Neural progenitor cell (in vitro differentiated cells): ENCODE results near the gene NXNL1. TPM values are rescaled to one million over a fixed set of nuclear protein-coding genes. Genes with fewer than 3 reads are reported as not detected.

ENCODE experiments used
- DNase-seq: peaks from one replicate; pipeline ENCODE4 v3.0.0-alpha.2; 2016; ENCODE audit warnings: low spot score
- H2AFZ ChIP-seq: fragments of 200-600 bp; sonication (generic); replicated peaks from 2 replicates; pipeline ENCODE4 v1.6.1; 2016; ENCODE audit warnings: antibody characterized with exemption
- H3F3A ChIP-seq: fragments of 200-600 bp; sonication (generic); 2 replicates; pipeline ENCODE4 v1.6.1; 2016; ENCODE audit warnings: antibody characterized with exemption, low read depth
- H3K27ac ChIP-seq: fragments of 200-600 bp; sonication (generic); 2 replicates; pipeline ENCODE4 v1.5.1; 2016; ENCODE audit warnings: mild to moderate bottlenecking
- H3K27me3 ChIP-seq: fragments of 200-600 bp; sonication (generic); 2 replicates; pipeline ENCODE4 v1.6.1; 2016; ENCODE audit warnings: mild to moderate bottlenecking, moderate library complexity
- H3K36me3 ChIP-seq: fragments of 200-600 bp; sonication (generic); 2 replicates; pipeline ENCODE4 v1.5.1; 2016
- H3K4me1 ChIP-seq: fragments of 200-600 bp; sonication (generic); 2 replicates; pipeline ENCODE4 v1.6.1; 2016; ENCODE audit warnings: mixed run types
- H3K4me2 ChIP-seq: fragments of 200-600 bp; sonication (generic); 2 replicates; pipeline ENCODE4 v1.6.1; 2016
- H3K4me3 ChIP-seq: fragments of 200-600 bp; sonication (generic); 2 replicates; pipeline ENCODE4 v1.5.1; 2016
- H3K79me2 ChIP-seq: fragments of 200-600 bp; sonication (generic); 2 replicates; pipeline ENCODE4 v1.6.1; 2016; ENCODE audit warnings: low read depth
- H3K9ac ChIP-seq: fragments of 200-600 bp; sonication (generic); 2 replicates; pipeline ENCODE4 v1.6.1; 2016
- H3K9me3 ChIP-seq: fragments of 200-600 bp; sonication (generic); 2 replicates; pipeline ENCODE4 v1.5.1; 2016; ENCODE audit warnings: low read depth
- H4K20me1 ChIP-seq: fragments of 200-600 bp; sonication (generic); 2 replicates; pipeline ENCODE4 v1.6.1; 2016; ENCODE audit warnings: low read depth
- H3K27ac Mint-ChIP-seq: 3 replicates; pipeline ENCODE4 v1.8.0; 2021; ENCODE audit warnings: mixed read lengths
- H3K27me3 Mint-ChIP-seq: 2 replicates; pipeline ENCODE4 v1.8.0; 2022; ENCODE audit warnings: low read depth, mild to moderate bottlenecking, inconsistent platforms, moderate library complexity, mixed read lengths; ENCODE audit not compliant: insufficient read depth
- H3K36me3 Mint-ChIP-seq: 3 replicates; pipeline ENCODE4 v1.8.0; 2021; ENCODE audit warnings: mixed read lengths
- H3K4me1 Mint-ChIP-seq: 3 replicates; pipeline ENCODE4 v1.8.0; 2021; ENCODE audit warnings: mixed read lengths
- H3K4me3 Mint-ChIP-seq: 3 replicates; pipeline ENCODE4 v1.8.0; 2021; ENCODE audit warnings: mild to moderate bottlenecking, moderate library complexity, mixed read lengths
- H3K9me3 Mint-ChIP-seq: 3 replicates; pipeline ENCODE4 v1.8.0; 2020; ENCODE audit warnings: mixed read lengths
- EZH2 ChIP-seq: fragments of 200-600 bp; sonication (generic); IDR thresholded peaks from 2 replicates; pipeline ENCODE4 v1.6.1; 2017; ENCODE audit warnings: antibody characterized with exemption, mild to moderate bottlenecking, moderate library complexity
- EZH2phosphoT487 ChIP-seq: fragments of 200-600 bp; sonication (generic); IDR thresholded peaks from 2 replicates; pipeline ENCODE4 v1.6.1; 2017; ENCODE audit warnings: antibody characterized with exemption
- total RNA-seq: library from RNA; depleted of rRNA; stranded (reverse); fragments of >200 nt; gene quantifications from 2 replicates; pipeline ENCODE4 v1.2.3, GENCODE V29; 2015; ENCODE audit warnings: low replicate concordance
- TF ChIP-seq, protein P1 (sequence below): fragments of 200-600 bp; sonication (generic); IDR thresholded peaks from 2 replicates; pipeline ENCODE4 v1.5.1; 2017; ENCODE audit warnings: antibody characterized with exemption, mild to moderate bottlenecking

The NXNL1 gene
- total RNA-seq, 1 donor from 2014 or later = not detected

- no peaks in the 10 kb centered on the region for H3K36me3 Mint-ChIP-seq
- Histone ChIP-seq H3K9me3 (no peaks in the 10 kb centered on the region), H3K4me3 (no peak overlapping the region), H3K27ac (no peak overlapping the region), H3K79me2 (peaks cover 15% of the 10 kb centered on the region), H3K27me3 (no peaks in the 10 kb centered on the region), H3K36me3 (no peaks in the 10 kb centered on the region), H3F3A (peaks cover 43% of the 10 kb centered on the region), H2AFZ (no peak overlapping the region), H4K20me1 (peaks cover 7% of the 10 kb centered on the region), H3K4me2 (peak overlapping the region; percentile 45), H3K4me1 (peaks cover 19% of the 10 kb centered on the region), H3K9ac (no peak overlapping the region)
- no peaks in the 10 kb centered on the region for H3K9me3 Mint-ChIP-seq
- H3K27ac Mint-ChIP-seq = peak overlapping the region; percentile 69
- peaks cover 40% of the 10 kb centered on the region for H3K4me1 Mint-ChIP-seq
- peak overlapping the region; percentile 77 for H3K4me3 Mint-ChIP-seq
- H3K27me3 Mint-ChIP-seq = peaks cover 5% of the 10 kb centered on the region
- TF ChIP-seq EZH2 (no peak), EZH2phosphoT487 (no peak)
- TF ChIP-seq, protein P1, sequence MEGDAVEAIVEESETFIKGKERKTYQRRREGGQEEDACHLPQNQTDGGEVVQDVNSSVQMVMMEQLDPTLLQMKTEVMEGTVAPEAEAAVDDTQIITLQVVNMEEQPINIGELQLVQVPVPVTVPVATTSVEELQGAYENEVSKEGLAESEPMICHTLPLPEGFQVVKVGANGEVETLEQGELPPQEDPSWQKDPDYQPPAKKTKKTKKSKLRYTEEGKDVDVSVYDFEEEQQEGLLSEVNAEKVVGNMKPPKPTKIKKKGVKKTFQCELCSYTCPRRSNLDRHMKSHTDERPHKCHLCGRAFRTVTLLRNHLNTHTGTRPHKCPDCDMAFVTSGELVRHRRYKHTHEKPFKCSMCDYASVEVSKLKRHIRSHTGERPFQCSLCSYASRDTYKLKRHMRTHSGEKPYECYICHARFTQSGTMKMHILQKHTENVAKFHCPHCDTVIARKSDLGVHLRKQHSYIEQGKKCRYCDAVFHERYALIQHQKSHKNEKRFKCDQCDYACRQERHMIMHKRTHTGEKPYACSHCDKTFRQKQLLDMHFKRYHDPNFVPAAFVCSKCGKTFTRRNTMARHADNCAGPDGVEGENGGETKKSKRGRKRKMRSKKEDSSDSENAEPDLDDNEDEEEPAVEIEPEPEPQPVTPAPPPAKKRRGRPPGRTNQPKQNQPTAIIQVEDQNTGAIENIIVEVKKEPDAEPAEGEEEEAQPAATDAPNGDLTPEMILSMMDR = no peak
- no peak for DNase-seq
Measured at GRCh38 chr19:17406887-17407196, 53.9 kb downstream of the NXNL1 start.

DNA sequence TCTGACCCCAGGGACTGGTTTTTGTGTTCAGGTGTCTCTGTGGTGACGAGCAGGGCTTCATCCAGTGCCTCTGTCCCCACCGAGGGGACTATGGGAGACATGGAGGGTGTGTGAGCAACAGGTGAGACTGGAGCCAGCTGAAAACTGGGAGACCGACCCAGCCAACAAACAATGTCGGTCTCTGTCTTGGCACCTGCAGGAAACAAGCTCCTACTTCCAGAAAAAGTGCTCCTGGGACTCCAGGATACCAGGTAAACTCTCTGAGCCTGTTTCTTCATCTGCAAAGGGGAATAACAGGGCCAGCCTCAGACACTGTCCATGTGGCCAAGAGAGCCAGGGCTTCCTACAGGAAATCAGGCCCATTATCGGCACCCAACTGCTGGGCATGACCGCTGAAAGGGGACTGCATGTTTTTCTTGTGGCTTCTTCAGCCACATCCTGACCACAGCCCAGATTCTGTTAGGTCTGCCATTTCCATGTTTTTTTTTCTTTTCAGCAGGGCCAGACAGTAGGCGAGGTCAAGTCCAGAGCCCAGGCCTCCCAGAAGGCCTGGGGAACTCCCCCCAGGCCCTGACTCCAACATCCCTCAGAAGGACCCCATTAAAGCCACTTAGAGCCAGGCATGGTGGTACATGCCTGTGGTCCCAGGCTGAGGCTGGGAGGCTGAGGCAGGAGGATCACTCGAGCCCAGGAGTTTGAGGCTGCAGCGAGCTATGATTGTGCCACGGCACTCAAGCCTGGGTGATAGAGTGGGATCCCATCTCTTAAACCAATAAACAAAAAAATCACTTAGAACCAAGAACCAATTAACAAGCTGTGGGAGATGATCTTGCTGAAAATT, 54.5 kb downstream of the NXNL1 start:
- no peak overlapping the region for H3K4me2 ChIP-seq
- H3K27ac Mint-ChIP-seq = no peak overlapping the region

More for the DNA sequence above, 54.5 kb downstream of the NXNL1 start:
- H3K36me3 Mint-ChIP-seq = no peaks in the 10 kb centered on the region
- TF ChIP-seq EZH2 (no peak), EZH2phosphoT487 (no peak)
- TF ChIP-seq, protein P1 = no peak
- peaks cover 5% of the 10 kb centered on the region for H3K27me3 Mint-ChIP-seq
- Histone ChIP-seq H3K36me3 (no peaks in the 10 kb centered on the region), H3K79me2 (peaks cover 15% of the 10 kb centered on the region), H3F3A (peaks cover 43% of the 10 kb centered on the region), H4K20me1 (peaks cover 7% of the 10 kb centered on the region), H3K27ac (peak overlapping the region; percentile 40), H3K4me3 (no peak overlapping the region), H2AFZ (no peak overlapping the region), H3K9ac (no peak overlapping the region), H3K27me3 (no peaks in the 10 kb centered on the region), H3K4me1 (peaks cover 19% of the 10 kb centered on the region), H3K9me3 (no peaks in the 10 kb centered on the region)
- no peak for DNase-seq
- peak overlapping the region; percentile 77 for H3K4me3 Mint-ChIP-seq
- H3K9me3 Mint-ChIP-seq = no peaks in the 10 kb centered on the region
- peaks cover 40% of the 10 kb centered on the region for H3K4me1 Mint-ChIP-seq

Other genes with a start within 250 kb of the NXNL1 start
- gene USE1, start 245.6 kb downstream of the NXNL1 start, total RNA-seq = 12.1 and 13.6 TPM in 2 replicates
- gene OCEL1, start 234.7 kb downstream of the NXNL1 start, total RNA-seq = 4.6 and 7.7 TPM in 2 replicates
- gene NR2F6, start 215.0 kb downstream of the NXNL1 start, total RNA-seq = 14.3 and 67.0 TPM in 2 replicates
- gene USHBP1, start 196.2 kb downstream of the NXNL1 start, total RNA-seq = 0.28 and 1.1 TPM in 2 replicates
- gene BABAM1, start 193.5 kb downstream of the NXNL1 start, total RNA-seq = 89.8 and 107 TPM in 2 replicates
- gene ANKLE1, start 179.0 kb downstream of the NXNL1 start, total RNA-seq = 2.3 and 3.3 TPM in 2 replicates
- gene ABHD8, start 157.5 kb downstream of the NXNL1 start, total RNA-seq = 4.6 and 13.3 TPM in 2 replicates
- 25.9 and 38.8 TPM in 2 replicates for gene MRPL34, start 155.1 kb downstream of the NXNL1 start, total RNA-seq
- gene DDA1, start 151.4 kb downstream of the NXNL1 start, total RNA-seq = 21.9 and 27.7 TPM in 2 replicates
- gene ANO8, start 126.1 kb downstream of the NXNL1 start, total RNA-seq = 11.4 and 25.0 TPM in 2 replicates
- 13.2 and 47.6 TPM in 2 replicates for gene GTPBP3, start 123.4 kb downstream of the NXNL1 start, total RNA-seq
- gene PLVAP, start 83.6 kb downstream of the NXNL1 start, total RNA-seq = 0.11 and 0.37 TPM in 2 replicates
- gene CCDC194, start 66.7 kb downstream of the NXNL1 start, total RNA-seq = 0.56 and 1.1 TPM in 2 replicates
- gene BST2, start 55.3 kb downstream of the NXNL1 start, total RNA-seq = 44.8 and 65.5 TPM in 2 replicates
- 33.2 and 88.6 TPM in 2 replicates for gene MVB12A, start 40.9 kb downstream of the NXNL1 start, total RNA-seq
- gene TMEM221, start 12.3 kb downstream of the NXNL1 start, total RNA-seq = 0.17 and 2.2 TPM in 2 replicates
- 13.9 and 22.4 TPM in 2 replicates for gene SLC27A1, start 9.6 kb upstream of the NXNL1 start, total RNA-seq
- gene PGLS, start 50.7 kb upstream of the NXNL1 start, total RNA-seq = 22.8 and 86.0 TPM in 2 replicates
- 38.4 and 60.3 TPM in 2 replicates for gene COLGALT1, start 94.7 kb upstream of the NXNL1 start, total RNA-seq
- gene UNC13A, start 227.4 kb upstream of the NXNL1 start, total RNA-seq = 0.77 and 1.3 TPM in 2 replicates